H1 (cell line): ENCODE data around the gene ZNF182. TPM values are rescaled to one million over a fixed set of nuclear protein-coding genes. Genes with fewer than 3 reads are reported as not detected.

ENCODE experiments used
- HDAC2 ChIP-seq, 2 experiments: fragments of 300-600 bp in 1 of 2; sonication (generic) in 1 of 2; IDR thresholded peaks; 2 replicates each; pipeline ENCODE4 v1.6.1; 2011 to 2012; ENCODE audit warnings: low read depth in 2 of 2, low read length in 2 of 2, mild to moderate bottlenecking in 2 of 2, moderate library complexity in 2 of 2, borderline replicate concordance in 1 of 2, inconsistent platforms in 1 of 2
- KDM4A ChIP-seq: IDR thresholded peaks from one replicate; pipeline ENCODE4 v1.7.1; 2012; ENCODE audit warnings: low read depth, mild to moderate bottlenecking, moderate library complexity, low read length, inconsistent platforms; ENCODE audit not compliant: severe bottlenecking
- SAP30 ChIP-seq: fragments of 300-600 bp; sonication (generic); IDR thresholded peaks from 2 replicates; pipeline ENCODE4 v1.7.1; 2012; ENCODE audit warnings: low read length, moderate library complexity, mild to moderate bottlenecking, inconsistent platforms; ENCODE audit not compliant: insufficient read depth, insufficient replicate concordance
- TBP ChIP-seq: IDR thresholded peaks from 2 replicates; pipeline ENCODE4 v1.6.1; 2011; ENCODE audit warnings: low read depth, low read length, improper control_type of control experiment
- YY1 ChIP-seq: IDR thresholded peaks from 2 replicates; pipeline ENCODE4 v1.6.1; 2011; ENCODE audit warnings: low read depth, mild to moderate bottlenecking, low read length
- polyA plus RNA-seq, 7 experiments: library from polyadenylated mRNA; depleted of rRNA in 3 of 7; stranded (reverse) in 5 of 7; unstranded in 2 of 7; fragments of >200 nt in 5 of 7; fragments of 200-250 nt in 2 of 7; gene quantifications; 1 replicate in 5 of 7; 2 replicates in 1 of 7; 4 replicates in 1 of 7; pipeline versions ENCODE4 v1.2.1 to v1.2.3, GENCODE V29; 2011 to 2013; ENCODE audit warnings: missing spikeins in 2 of 7, mixed read lengths in 2 of 7
- total RNA-seq: library from RNA; stranded (reverse); fragmentation: NEBNext Ultra II Directional; extraction: Animal tissue kit (Norgen Biotek cat#: 25700); gene quantifications from 2 replicates; pipeline ENCODE4 v1.2.1, GENCODE V29; 2021

Gene ZNF182
- total and polyA plus RNA-seq, 2 of the 8 experiments (the other 6 are each of a cell fraction or from before 2014, with no cell fraction given): 1.3 to 8.2 TPM

DNA sequence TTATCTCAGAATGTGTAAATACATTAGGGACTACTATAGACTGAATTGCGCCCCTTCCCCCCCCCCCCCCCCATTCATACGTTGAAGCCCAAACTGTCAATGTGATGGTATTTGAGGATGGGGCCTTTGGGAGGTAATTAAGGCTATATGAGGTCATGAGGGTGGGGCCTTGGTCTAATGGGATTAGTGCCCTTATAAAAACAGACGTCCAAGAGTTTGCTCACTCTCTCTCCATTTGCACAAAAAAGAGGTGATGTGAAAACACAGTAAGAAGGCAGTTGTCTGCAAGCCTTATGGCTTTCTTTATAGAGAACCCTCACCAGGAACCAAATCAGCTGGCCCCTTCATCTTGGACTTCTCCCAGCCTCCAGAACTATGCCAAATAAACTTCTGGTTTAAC lies 18.3 kb upstream of the ZNF182 start (continued):
- no peak for TF ChIP-seq TBP
- no peak for TF ChIP-seq KDM4A
- no peak for TF ChIP-seq SAP30
- no peak for TF ChIP-seq YY1
- TF ChIP-seq HDAC2 (IDR thresholded peaks at IDR 0.05; ENCODE audit: borderline replicate concordance in 1 of 2, low read depth in 2 of 2, low read length in 2 of 2): no peak
